HG03520 (cell line): ENCODE data around the gene UBAP1.
A peak's percentile ranks its signal among the peaks of the same experiment; 100 is the strongest.
"Not testable (repeated sequence)": the region's sequence is repeated elsewhere in the genome, so short reads cannot be mapped to it uniquely, and the experiment has no call there.

Experiments used
- ATAC-seq: cut with Tn5 transposase; IDR thresholded peaks from one replicate; pipeline ENCODE4 v1.9.1; 2021; ENCODE audit warnings: mild to moderate bottlenecking, moderate library complexity; ENCODE audit not compliant: unreplicated experiment

UBAP1 gene

DNA sequence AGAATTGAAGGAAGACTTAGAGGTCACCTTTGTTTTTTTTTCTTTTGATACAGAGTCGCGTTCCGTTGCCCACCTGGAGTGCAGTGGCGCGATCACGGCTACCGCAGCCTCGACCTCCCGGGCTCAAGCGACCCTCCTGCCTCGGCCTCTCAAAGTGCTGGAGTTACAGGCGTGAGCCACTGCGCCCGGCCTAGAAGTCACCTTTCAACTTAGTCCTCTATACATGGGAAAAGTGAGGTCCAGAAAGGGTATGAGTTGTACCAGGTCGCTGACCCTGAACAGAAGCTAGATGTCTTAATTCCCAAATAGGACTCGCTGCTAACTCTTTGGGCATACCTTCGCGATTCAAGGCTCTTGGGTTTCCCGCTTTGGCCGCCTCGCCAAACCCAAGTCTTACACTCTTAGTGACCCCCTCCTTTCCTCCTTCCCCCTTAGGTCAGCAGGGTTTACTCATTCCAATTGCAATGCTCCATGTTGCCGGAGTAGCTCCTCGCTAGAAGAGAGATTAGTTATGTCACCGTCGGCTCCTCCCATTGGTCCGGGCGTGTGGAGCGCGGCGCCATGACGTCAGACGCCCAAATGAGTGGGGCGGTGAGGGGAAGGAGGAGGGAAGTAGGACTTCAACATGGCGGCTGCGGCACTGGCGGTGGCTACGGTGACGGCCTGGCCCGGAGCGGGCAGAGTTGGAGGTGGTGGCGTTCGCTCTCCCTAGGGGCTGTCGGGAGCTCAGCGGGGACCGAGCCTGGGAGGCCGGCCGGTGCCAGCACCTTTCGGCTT lies at the start of gene UBAP1:
TSS of gene UBAP1 (plus strand) at position 608 of the 777 bp plus-strand sequence. CDS start 41,872 bp downstream, outside the sequence.
- peak; percentile 98 for ATAC-seq

DNA sequence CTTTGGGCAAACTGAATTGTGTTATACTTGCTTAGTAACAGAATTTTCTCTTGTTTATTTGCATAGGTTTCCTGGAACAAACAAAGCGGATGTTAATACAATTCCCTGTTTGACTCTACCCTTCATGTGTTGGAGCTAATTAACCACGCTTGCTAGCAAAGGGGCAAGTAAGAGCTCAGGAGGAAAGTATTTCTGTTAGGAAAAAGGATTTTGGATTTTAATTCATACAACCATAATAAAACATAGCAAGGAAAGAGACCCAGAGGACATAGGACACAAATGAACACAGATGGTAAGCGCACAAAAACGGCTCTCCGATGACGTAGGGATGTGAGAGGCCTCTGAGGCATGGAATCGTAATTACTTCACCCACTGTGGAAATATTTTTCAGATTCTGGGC lies 47.3 kb upstream of the UBAP1 start:
- no peak for ATAC-seq

- ATAC-seq, result no peak
Measured at GRCh38 chr9:34133436-34133949, 45.4 kb upstream of the UBAP1 start.

- no peak for ATAC-seq
Measured at GRCh38 chr9:34134521-34134920, 44.3 kb upstream of the UBAP1 start.

DNA sequence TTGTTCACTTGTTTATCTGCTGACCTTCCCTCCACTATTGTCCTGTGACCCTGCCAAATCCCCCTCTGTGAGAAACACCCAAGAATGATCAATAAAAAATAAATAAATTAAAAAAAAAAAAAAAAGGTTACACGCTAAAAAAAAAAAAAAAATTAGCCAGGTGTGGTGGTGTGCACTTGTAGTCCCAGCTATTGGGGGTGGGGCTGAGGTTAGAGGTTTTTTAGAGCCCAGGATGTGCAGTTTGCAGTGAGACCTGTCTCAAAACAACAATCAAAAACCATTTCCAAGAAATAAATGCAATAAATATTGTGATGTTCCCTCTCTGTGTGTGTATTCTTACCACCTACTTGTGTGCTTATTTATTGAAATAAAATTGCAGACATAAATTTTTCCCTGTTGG lies 40.2 kb upstream of the UBAP1 start:
- not testable (repeated sequence) for ATAC-seq

DNA sequence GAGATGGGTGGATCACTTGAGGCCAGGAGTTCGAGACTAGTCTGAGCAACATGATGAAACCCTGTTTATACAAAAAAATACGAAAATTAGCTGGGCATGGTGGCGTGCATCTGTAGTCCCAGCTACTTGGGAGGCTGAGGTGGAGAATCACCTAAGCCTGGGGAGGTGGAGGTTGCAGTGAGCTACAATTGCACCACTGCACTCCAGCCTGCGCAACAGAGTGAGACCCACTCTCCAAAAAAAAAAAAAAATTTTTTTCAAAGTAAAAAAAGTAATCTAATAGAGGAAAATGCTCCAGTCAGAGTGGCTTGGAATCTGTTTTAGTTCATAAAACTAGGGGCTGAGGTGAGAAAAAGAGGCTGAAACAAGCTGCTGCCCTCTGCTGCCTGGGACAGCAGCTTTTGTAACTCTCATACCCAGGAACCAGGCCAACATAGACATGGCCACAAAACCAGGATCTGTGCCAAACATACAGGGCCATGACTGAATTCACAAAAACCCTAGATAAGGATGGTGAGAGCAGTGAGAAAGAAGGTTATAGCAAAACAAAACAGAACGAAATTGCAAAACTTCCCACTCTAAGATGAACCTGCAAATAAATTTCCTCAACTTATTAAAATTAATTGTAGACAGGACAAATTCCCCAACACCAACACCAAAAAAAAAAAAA lies 39.2 kb upstream of the UBAP1 start:
- no peak for ATAC-seq

DNA sequence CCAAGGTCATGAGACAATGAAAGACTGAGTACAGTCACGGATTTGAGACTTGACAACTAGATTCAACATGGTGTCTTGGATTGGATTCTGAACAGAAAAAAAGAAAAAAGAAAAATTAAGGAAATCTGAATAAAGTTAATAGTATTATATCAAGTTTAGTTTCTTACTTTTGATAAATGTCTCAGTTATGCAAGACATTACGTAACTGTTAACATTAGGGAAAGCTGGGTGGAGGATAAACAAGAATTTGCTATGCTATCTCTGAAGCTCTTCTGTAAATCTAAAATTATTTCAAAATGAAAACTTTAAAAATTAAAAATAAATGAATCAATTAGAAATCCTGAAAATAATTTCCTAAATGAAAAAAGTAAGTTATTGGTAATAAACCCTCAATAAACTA lies 38.0 kb upstream of the UBAP1 start:
- ATAC-seq, result no peak

- no peak for ATAC-seq
Measured at GRCh38 chr9:34143116-34143515, 35.7 kb upstream of the UBAP1 start.

DNA sequence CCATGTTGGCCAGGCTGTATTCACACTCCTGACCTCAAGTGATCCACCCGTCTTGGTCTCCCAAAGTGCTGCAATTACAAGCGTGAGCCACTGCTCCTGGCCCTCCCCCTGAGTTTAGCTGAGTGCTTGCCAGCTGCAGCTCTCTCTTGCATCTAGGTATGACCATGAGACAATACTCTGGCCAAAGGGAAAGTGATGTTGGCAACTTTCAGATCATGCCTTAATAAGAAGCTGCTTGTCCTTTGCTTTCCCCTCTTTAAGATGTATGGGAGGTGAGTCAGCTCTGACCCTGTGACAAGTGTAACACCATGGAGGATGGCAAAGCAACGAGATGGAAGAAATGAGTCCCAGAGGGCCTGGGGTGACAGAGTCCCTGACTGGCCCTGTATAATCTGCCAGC lies 33.7 kb upstream of the UBAP1 start:
- ATAC-seq, result no peak

DNA sequence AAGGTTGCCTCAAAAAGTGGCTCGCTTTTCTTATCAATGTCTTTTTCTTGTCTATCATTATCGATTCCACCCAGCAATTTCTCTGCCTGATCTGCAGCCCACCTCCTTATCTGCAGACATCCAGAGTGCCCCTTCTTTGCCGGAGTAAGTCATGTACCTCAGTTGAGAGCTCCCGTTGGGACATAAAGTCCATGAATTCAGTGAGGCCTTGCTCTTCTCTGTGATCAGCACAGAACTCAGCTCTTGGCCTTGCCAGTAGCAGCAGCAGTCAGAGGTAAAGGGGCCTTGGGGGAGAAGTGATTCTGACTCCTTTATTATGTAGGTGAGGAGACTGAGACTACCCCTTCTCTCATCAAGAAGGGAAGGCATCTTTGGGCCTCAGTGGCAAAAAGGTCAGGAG lies 27.4 kb upstream of the UBAP1 start:
- ATAC-seq, result no peak

- no peak for ATAC-seq
Measured at GRCh38 chr9:34154057-34154456, 24.8 kb upstream of the UBAP1 start.

GRCh38 chr9:34157318-34157717 lies 21.5 kb upstream of the UBAP1 start:
- ATAC-seq, result no peak

DNA sequence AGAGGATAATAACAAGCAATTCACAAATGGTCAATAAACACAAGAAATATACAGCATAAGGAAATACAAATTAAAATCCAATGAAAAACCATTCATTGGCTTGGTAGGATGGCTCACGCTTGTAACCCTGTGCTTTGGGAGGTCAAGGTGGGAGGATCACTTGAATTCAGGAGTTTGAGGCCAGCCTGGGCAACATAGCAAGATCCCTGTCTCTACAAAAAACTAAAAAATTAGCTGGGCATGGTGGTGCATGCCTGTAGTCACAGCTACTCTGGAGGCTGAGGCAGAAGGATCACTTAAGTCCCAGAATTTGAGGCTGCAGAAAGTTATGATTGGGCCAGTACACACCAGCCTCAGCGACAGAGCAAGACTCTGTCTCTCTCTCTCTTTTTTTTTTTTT lies 20.9 kb upstream of the UBAP1 start:
- no peak for ATAC-seq

DNA sequence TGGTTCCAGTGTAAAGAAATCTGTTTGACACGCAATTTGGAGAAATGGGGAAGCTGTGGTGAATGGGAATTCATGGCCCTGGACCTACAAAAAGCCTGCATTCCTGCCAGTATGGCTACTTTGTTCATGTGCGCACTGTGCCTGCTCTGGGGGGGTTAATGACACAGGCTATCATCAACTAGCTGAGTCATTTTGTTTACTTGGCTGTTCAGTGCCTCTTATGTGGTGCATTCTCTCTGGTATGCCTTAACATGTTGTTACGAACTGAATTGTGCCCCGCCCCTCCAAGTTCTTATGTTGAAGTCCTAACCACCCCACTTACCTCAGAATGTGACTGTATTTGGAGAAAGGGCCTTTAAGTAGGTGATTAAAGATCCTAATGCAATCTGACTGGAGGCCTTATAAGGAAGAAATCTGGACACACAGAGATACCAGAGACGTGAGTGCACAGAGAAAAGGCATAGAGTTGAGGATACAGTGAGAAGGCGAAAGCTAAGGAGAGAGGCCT lies 20.4 kb upstream of the UBAP1 start:
- no peak for ATAC-seq

DNA sequence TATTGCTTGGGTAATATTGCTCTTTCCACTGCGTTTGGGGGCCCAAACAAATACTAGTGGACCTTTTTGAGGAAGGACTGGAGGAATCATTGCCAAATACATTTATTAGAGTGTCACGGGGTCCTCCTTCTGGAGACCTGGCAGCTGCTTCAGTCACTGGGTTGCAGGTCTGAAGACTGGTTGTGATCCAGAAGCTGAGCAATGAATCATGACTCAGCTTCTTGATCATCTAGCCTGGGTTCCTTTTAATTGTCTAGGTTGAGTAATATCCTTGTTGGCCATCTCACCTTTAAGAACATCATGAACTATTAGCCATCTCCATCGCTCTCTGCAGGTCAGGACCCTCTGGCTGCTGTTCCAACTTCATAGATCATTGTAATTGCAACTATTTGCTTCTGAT lies 15.4 kb upstream of the UBAP1 start:
- ATAC-seq, result no peak

- no peak for ATAC-seq
Measured at GRCh38 chr9:34169125-34169524, 9.7 kb upstream of the UBAP1 start.

- no peak for ATAC-seq
Measured at GRCh38 chr9:34170237-34170991, 8.4 kb upstream of the UBAP1 start.

DNA sequence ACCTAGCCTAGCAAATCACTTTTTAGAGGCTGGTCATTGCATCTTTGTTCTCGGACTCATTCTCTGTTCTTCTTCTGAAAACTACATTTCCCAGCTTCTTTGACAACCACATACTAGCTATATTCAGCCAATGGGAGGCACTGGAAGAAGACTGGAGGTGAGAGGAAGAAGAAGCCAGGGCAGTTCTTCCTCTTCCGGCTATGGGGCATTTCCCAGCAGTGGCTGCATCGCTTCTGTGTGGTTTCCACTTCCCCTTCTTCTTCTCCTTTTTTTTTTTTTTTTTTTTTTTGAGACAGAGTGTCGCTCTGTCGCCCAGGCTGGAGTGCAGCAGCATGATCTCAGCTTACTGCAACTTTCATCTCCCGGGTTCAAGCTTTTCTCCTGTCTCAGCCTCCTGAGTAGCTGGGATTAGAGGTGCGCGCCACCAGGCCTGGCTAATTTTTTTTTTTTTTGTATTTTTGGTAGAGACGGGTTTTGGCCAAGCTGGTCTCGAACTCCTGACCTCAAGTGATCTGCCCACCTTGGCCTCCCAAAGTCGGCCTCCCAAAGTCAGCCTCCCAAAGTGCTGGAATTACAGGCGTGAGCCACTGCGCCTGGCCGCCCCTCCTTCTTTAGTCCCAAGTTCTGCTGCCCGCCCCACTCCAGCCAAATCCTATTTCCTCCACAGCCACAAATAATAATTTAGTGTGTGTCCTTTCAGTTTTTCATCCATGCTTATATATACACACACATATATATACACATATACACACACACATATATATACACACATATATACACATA lies 6.9 kb upstream of the UBAP1 start:
- ATAC-seq, result no peak

DNA sequence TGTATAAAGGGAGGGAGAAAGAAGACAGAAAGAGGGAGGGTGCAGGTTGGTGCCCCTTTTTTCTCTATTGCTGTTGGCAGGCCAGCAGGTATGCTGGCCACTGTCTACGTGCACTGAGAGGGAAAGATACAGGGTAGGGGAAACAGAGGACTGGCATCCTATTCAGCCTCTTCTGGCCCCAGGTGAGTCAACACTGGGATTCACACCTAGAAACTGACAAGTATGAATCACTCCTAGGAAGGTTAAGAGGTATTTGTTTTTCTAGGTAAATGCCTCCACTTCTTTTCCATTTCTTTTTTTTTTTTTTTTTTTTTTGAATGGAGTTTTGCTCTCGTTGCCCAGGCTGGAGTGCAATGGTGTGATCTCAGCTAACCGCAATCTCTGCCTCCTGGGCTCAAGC lies 2.8 kb upstream of the UBAP1 start:
- no peak for ATAC-seq

GRCh38 chr9:34177593-34178435 lies 1.0 kb upstream of the UBAP1 start:
- ATAC-seq, result no peak
